NCI-H345 (cell line): ENCODE measurements around the gene GPR152.
A peak's percentile ranks its signal among the peaks of the same experiment; 100 is the strongest.
"Not testable (repeated sequence)": the region's sequence is repeated elsewhere in the genome, so short reads cannot be mapped to it uniquely, and the experiment has no call there.

Experiments
- DNase-seq: peaks from one replicate; lab custom pipeline; 2025; lab: John Stamatoyannopoulos, UW

GPR152 gene

DNA sequence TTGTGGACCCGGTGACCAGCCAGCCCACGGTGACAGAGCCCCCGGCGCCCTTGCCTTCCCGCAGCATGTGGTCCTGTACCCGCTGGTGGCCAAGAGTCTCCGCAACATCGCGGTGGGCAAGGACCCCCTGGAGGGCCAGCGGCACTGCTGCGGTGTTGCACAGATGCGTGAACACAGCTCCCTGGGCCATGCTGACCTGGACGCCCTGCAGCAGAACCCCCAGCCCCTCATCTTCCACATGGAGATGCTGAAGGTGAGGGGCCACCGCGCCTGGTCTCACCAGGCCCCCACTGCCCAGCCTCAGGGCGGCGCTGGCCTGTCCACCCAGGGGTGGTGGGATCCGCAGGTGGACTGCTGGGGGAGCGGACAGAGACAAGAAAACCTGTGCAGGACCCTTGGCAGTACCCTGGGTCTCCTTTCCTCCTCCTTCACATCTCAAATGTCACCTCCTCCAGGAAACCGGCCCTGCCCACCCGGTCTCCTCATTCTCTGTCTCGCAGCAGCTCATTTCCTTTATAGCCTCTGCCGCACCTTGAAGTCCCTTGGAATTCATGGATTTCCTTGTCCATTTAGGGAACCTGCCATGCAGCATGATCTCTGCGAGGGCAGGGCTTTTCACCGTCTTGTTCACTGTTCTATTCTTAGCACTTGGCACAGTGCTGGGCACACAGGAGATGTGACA lies 36.8 kb upstream of the GPR152 start:
- DNase-seq = no peak

DNA sequence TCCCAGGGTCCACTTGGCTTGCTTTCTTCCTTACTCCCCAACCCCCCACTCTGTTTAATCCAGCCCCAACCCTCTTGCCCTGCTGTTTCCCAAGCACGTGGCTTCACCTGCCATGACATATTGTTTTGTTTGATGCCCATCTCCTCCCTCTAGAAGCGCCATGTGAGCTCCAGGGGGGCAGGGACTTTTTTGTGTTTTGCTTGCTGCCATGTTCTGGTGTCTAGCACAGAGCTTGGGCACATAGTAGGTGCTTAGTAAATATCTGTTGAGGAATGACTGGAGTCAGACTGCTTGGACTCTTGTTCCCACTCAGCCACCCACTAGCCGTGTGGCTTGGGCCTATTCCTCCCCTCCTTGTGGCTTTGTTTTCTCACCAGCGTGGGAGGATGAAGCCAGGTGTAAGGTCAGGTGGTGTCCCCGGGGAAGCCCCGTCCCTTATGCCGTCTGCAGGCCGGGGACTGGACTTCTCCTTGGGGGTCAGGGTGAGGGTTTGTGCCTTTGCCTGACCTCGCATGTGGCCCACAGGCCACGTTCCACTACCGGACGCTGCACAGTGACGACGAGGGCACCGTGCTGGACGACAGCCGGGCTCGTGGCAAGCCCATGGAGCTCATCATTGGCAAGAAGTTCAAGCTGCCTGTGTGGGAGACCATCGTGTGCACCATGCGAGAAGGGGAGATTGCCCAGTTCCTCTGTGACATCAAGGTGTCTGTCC lies 34.1 kb upstream of the GPR152 start:
- DNase-seq = no peak

DNA sequence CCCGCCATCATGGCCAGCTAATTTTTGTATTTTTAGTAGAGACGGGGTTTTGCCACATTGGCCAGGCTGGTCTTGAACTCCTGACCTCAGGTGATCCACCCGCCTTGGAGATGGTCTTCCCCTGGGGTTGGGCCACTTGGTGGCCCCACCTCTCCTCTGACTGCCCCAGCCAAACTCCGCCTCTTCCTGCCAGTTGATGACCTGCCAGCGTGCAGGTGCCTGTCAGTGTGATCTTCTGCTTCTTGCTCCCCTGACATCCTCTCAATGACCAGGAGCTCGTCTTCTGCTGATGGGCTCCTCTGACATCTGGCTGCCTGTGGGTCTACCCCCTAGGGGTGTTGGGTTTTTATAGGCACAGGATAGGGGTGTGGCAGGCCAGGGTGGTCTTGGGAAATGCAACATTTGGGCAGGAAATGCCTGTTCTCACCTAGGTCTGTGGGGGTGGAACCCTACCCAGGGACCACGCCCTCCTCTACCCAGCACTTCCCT lies 33.4 kb upstream of the GPR152 start:
- DNase-seq = not testable (repeated sequence)

DNA sequence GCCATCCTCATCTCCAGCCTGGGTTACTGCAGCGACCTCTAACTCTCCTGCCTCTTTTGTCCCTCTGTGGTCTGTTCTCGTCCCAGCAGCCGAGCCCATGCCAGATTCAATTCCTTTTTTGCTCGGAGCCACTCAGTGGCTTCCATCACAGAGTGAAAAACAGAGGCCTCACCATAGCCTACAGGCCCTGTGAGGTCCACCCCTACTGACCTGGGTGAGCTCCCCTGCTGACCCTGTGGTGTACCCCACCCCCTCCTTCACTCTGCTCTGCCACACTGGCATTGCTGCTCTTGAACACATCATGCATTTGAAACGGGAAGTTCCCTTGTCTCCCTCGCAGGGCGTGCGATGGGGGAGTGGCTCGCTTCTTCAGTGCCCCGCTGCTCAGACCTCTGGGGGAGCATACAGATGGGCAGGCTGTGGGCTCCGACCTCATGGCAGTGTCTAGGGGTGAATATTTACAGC lies 32.4 kb upstream of the GPR152 start:
- DNase-seq = no peak

DNA sequence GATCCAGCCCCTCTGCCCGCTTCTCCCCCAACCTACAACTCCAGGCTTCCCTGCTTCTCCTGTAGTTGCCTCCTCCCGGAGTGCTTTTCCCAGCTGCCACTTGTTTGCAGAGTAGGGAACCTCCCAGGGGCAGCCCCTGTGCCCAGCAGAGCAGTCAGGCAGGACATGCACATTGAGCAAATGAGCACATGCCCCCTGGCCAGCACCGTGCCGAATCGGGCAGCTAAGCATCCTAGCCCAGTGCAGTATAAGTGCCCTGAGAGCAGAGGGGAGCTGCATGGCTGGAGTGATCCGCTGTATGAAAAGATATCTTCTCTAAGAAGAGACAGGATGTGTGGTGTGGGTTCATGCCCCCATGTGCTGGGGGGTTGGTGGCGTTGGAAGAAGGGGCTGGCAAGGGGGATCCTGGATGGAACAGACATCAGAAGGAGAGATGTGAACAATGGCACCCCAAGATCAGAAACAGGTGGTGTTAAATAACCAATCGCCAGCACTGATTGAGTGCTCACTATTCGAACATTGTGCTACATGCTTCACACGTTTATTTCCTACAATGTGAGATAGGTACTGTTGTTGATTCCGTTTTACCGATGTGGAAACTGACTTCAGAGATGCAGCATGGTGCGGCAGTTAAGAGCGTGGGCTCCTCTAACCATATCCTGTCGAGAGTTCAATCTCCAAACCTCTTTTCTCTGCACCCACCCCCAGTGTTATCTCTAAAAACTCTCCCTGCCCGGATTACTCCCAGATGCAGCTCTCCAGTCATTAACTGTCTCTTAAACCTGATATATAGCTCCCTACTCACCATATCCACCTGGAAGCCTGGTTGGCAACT lies 31.5 kb upstream of the GPR152 start:
- DNase-seq = no peak

DNA sequence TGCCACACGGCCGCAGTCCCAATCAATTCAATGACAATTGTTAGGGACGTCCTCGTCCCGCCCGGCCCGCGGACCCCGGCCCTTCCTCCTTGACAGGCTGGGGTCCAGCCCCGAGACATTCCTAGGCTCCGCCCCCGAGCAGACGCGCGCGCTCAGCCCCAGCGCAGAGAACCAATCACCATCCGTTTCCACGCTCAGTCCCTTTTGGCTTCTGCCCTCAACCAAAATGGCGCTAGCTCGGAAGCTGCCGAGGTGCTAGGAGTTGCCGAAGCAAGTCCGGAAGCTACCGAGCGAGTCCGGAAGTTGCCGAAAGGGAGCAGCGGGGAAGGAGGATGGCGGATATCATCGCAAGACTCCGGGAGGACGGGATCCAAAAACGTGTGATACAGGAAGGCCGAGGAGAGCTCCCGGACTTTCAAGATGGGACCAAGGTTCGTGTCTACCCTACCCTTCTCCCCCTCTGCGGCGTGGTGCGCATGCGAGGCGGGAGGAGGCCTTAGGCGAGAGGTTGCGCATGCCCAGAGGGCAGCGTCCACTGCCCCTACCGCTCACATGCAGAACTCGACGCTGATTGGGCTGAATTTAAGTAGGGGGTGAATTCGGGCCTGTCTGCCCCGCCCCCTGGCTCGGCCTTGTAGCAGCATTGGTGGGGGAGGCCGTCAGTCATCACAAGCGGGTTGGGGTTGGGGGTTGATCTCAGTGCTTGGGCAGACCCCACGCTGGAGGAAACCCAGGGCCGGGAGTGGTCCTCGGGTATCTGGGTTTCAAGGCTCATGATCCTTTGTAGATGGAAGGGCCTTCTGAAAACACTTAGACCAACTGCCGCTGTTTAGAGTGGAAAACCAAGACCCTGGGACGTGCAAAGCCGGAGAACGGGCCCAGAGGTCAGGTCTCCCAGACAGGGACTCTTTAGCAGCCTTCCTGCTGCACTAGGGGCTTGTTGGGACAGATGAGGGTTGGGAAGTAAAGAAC lies 30.6 kb upstream of the GPR152 start, which contains the start of gene AIP:
Gene AIP, plus strand, starts transcription at position 200 of the 972 bp plus-strand sequence. Its CDS starts 133 bp downstream, at position 333.
- DNase-seq = peak; percentile 99

DNA sequence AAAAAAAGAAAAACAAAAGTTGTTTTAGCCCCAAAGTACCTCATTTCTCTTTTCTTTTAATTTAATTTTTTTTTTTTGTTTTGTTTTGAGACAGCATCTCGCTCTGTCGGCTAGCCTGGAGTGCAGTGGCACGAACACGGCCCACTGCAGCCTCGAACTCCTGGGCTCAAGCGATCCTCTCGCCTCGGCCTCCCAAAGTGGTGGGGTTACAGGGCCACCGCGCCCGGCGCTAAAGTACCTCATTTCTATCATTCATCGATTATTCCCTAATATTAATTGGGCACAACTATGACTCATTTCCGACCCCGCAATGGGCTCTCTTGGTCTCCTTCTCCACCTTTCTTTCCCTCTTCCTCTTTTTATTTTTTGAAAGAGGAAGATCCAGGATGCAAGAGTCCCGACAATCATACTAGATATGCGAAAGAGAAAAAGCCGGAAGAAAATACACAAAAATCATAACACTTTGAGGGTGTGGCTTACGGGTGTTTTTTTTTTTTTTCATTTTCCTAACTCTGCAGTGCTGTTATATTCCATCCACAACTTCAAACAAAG lies 29.8 kb upstream of the GPR152 start:
- no peak for DNase-seq

DNA sequence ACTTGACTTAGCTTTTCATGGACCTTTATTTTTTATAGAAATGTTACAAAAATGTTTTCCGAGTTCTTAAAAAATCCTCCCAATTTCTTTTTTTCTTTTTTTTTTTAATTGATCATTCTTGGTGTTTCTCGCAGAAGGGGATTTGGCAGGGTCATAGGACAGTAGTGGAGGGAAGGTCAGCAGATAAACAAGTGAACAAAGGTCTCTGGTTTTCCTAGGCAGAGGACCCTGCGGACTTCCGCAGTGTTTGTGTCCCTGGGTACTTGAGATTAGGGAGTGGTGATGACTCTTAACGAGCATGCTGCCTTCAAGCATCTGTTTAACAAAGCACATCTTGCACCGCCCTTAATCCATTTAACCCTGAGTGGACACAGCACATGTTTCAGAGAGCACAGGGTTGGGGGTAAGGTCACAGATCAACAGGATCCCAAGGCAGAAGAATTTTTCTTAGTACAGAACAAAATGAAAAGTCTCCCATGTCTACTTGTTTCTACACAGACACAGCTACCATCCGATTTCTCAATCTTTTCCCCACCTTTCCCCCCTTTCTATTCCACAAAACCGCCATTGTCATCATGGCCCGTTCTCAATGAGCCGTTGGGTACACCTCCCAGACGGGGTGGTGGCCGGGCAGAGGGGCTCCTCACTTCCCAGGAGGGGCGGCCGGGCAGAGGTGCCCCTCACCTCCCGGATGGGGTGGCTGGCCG lies 25.0 kb upstream of the GPR152 start:
- not testable (repeated sequence) for DNase-seq

DNA sequence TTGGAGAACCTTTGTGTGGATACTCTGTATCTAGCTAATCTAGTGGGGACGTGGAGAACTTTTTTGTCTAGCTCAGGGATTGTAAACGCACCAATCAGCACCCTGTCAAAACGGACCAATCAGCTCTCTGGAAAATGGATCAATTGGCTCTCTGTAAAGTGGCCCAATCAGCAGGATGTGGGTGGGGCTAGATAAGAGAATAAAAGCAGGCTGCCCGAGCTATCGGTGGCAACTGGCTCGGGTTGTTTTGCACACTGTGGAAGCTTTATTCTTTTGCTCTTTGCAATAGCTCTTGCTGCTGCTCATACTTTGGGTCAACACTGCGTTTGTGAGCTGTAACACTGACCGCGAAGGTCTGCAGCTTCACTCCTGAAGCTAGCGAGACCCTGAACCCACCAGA lies 24.2 kb upstream of the GPR152 start:
- not testable (repeated sequence) for DNase-seq

DNA sequence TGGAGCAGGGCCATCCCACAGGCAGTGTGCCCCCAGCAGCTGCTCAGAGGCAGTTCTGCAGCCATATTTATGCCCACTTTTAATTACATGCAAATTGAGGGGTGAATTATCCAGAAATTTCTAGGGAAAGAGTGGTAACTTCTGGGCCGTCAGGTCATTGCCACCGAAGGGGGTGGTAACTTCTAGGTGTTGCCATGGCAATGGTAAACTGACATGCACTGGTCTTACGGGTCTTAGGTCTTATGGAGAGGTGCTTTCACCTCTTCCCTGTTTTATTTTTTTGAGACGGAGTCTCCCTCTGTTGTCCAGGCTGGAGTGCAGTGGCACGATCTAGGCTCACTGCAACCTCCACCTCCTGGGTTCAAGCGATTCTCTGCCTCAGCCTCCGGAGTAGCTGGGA lies 20.4 kb upstream of the GPR152 start:
- no peak for DNase-seq

DNA sequence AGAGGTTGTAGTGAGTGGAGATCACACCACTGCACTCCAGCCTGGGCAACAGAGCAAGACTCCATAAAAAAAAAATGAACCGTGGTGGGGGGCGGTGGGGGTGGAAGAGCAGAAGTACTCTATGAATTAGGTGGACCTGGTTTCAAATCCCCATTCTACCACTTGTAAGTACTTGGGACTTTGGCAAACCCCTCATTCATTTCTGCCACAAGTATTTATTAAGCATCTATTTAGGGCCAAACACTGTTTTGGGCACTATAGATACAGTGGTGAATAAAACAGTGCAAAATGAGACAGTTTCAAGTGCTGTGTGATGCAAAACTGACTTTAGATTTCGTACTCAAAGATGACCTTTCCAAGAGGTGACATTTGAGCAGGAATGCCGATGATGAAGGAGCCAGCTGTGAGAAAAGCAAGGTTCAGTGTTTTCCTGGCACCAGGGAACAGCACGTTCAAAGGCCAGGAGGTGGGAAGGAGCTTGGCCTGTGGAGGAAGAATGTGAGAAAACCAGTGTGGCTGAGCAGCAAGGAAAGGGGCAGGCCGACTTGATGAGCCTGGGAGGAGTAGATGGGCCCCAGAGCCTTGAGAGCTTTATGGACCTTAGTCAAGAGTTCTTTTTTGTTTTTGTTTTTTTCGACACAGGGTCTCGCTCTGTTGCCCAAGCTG lies 17.9 kb upstream of the GPR152 start:
- no peak for DNase-seq

DNA sequence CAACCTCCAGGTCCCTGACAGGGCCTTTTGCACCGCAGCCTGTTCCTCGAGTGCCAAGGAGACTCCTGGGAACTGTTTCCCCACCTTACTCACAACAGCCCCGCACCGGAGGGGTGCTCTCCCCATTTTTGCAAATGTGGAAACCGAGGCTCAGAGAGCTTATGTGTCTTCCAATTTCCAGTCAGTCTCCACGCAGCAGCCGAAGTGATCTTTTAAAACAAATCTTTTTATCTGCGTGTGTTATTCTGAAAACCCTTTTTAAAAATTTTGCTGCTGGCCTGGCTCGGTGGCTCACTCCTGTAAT lies 16.9 kb upstream of the GPR152 start:
- no peak for DNase-seq

DNA sequence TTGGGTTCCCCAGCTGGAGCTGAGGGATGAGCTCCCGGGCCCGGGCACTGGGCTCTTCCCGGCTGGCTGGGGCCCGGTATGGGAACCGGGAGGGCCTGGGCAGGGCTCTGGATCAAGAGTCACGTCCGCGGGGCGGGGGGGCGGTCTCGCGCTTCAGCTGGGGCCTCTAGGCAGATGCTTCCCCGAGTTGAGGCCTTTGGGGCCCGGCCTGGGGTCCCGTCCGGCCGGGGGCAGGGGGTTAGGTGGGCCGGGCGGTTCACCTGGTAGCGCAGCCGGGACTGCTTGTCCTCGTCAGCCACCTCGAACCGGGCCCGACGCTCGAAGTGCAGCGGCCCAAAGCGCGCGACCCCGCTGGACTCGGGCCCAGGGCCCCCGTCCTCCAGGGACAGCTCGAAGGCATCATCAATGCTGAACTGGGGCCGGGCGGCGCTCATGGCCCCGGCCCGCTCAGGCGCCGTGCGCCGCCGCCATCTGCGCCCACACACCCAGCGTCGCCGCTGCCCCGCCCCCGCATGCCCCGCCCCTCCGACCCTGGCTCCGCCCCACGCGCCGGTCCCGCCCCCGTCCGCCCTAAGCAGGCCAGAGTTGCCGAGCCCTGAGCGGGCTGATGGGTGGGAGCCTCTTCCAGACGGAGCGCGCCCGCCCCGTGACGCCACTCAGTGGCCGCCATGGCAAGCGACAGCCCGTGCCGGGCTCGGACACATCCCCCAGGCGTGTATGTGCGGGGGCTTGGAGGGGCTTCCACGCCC lies 16.4 kb upstream of the GPR152 start, which contains the start of gene TMEM134:
Gene TMEM134, minus strand, starts transcription at position 493 of the 749 bp plus-strand sequence. Its CDS starts 59 bp downstream, at position 434.
- DNase-seq = peak; percentile 93

DNA sequence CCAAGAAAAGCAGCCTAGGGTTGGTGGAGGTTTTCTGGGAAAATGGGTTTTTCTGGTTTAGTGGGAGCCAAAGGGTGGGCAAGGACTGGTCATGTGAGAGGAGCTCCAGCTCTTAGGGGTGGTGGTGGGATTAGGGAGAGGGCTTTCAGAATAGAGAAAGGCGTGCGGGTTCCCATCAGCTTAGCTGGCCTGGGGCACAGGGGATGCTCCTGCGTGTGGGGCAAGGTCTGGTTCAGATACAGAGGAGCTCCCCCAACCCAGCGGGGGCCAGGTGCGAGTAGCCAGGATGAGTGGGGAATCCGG lies 15.9 kb upstream of the GPR152 start:
- peak; percentile 13 for DNase-seq

DNA sequence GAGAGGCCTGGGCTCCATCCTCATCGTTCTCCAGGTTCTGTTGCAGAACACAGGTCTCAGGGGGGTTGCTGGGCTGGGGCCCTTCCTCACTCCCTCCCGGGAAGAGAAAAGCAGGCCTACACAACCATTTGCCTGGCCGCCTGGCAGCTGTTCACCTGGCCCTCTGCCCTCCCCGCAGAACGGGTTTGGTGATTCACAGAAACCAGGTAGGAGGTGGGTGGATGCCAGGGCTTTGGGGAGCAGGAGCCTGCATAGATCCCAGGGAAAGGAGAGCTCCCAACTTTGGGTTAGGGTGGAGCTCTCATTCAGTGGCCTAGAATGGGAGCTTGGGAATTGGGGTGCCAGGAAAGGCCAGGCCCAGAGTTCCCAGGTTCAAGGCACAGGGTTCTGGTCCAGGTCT lies 15.5 kb upstream of the GPR152 start:
- DNase-seq = peak; percentile 19

DNA sequence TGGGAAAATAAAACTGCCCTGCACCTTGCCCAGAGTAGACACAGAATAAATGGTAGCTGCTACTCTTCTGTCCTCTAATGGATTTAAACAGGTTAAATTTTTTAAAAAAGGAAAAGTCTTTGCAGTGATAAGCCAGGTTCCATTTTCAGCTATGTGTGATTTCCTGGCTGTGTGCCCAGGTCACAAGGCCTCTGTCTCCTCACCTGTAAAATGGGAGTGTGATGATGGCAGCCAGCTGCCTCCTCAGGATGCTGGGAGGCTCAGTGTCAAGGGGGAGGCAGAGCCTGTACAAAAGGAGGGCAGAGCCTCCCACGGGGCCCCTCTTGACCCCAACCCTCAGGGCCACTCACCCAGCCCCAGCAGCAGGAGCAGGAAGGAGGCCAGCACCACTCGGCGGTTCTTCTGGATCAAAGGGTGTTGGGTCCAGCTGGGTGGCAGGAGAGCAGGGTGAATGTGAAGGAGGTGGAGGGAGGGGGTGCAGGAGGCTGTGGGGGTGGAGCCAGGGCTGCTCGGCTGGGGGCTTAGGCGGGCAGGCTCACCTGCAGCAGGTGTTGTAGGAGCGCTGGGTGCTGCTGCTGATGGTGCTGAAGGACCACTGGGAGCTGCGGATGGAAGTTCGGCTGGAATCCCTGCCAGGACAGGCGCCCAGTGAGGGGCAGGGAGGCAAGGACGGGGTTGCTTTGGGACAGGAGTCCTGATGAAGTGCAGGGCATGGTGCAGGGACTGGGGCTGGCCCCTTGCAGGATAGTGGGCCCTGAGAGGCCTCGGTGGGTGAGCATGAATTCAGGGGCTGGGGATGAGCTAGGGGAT lies 14.6 kb upstream of the GPR152 start:
- no peak for DNase-seq

DNA sequence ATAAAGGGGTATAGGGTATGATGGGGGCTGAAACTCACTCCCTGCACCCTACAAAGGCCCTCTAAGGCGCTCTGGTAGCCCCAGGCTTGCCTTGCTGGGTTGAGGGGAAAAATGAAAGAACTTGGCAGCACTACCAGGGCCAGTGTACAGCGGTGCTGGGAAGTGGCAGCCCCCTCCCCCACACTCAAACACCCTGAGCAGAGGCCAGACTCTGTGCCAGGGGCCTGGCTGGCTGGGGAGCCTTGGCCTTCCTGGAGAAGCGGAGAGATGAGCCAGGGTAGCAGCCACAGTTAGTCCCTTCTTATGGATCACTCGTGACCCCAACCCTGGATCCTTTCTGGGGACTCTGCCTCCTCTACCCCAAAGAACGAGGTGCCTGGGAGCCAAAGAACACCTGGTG lies 13.8 kb upstream of the GPR152 start:
- DNase-seq = no peak

DNA sequence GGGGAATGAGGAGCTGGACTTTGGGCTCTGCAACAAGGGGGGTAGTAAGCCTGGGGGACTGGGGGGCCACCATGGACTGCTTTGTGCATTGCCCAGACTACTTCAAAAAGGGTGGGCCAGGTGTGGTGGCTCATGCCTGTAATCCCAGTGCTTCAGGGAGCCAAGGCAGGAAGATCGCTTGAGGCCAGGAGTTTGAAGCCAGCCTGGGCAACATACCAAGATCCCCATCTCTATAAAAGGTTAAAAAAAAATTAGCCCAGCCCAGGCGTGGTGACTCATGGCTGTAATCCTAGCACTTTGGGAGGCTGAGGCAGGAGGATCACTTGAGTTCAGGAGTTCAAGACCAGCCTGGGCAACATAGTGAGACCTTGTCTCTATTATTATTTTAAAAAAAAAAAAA lies 13.0 kb upstream of the GPR152 start:
- DNase-seq = not testable (repeated sequence)

DNA sequence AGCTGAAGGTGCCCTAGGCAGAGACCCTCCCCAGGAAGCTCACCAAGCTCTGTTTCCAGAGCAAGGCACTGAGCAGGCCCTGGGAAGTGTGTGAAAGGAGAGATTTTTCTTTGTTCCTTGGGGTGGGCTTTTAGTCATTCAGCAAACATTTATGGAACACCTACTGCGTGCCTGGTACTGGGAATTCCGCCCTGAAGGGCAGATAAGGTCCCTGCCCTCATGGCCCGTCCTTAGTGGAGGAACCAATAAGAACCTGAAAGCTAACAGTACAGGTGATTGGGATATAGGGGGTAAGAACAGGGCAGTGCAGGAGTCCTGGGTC lies 12.6 kb upstream of the GPR152 start:
- DNase-seq = no peak
